Measurements from ENCODE around the gene SELENOV. TPM values are rescaled to one million over a fixed set of nuclear protein-coding genes. Genes with fewer than 3 reads are reported as not detected.
A peak's percentile ranks its signal among the peaks of the same experiment; 100 is the strongest.

The SELENOV gene
- polyA plus RNA-seq, 3 donors, result not detected

- Histone ChIP-seq H3K36me3 (replicated peaks in 1 of 2; ENCODE audit: control insufficient read depth in 1 of 2, insufficient read depth in 2 of 2, low read length in 2 of 2) (peaks cover 13 to 36% of the 10 kb centered on the region in 2 donors), H4K20me1 (ENCODE audit: insufficient read depth, low read length) (no peaks in the 10 kb centered on the region), H2AFZ (ENCODE audit: insufficient read depth, low read depth, low read length, poor library complexity, severe bottlenecking) (peak overlapping the region; percentile 94), H3K9me3 (replicated peaks in 1 of 2; ENCODE audit: control insufficient read depth in 1 of 2, insufficient read depth in 1 of 2, low read length in 2 of 2) (no peaks in the 10 kb centered on the region), H3K4me1 (ENCODE audit: control insufficient read depth in 1 of 2, insufficient read depth in 2 of 2, low read length in 2 of 2) (peaks cover 19% of the 10 kb centered on the region in 2 donors), H3K79me2 (ENCODE audit: insufficient read depth, low read length) (peaks cover 15% of the 10 kb centered on the region), H3K27ac (ENCODE audit: low read depth in 1 of 2, low read length in 2 of 2) (peak overlapping the region; percentile 39 to 85), H3K9ac (ENCODE audit: insufficient read depth, low read length, poor library complexity, severe bottlenecking) (peak overlapping the region; percentile 91), H3K4me3 (replicated peaks in 1 of 3; ENCODE audit: low read depth in 2 of 3, low read length in 3 of 3) (peak overlapping the region; percentile 75 to 93 (median 85)), H3K27me3 (ENCODE audit: control insufficient read depth in 2 of 2, insufficient read depth in 2 of 2, low read length in 2 of 2) (no peaks in the 10 kb centered on the region), H3K4me2 (replicated peaks; ENCODE audit: extremely low read depth, low read length, poor library complexity, severe bottlenecking) (peak overlapping the region; percentile 95)
- Mint-ChIP-seq H3K4me1 (peaks cover 22% of the 10 kb centered on the region), H3K27me3 (ENCODE audit: low read depth in 3 of 3) (peaks cover 0 to 2% (median 0%) of the 10 kb centered on the region in 3 donors), H3K27ac (peak overlapping the region; percentile 87 to 98 (median 95)), H3K36me3 (peaks cover 27 to 42% of the 10 kb centered on the region in 2 donors), H3K9me3 (no peaks in the 10 kb centered on the region), H3K4me3 (peak overlapping the region; percentile 87 to 96)
- no peak for TF ChIP-seq CTCF (IDR thresholded peaks at IDR 0.05)
- peak in 1 of 3 donors; percentile 5 for DNase-seq
- intact Hi-C loops (cut with micrococcal nuclease), result loop anchor here in 1 of 2 donors (5.0 kb wide), 1 partner anchor 52 kb away; the partner anchor contains the start of gene EID2B
- WGBS (ENCODE audit: insufficient coverage), result 55% methylated on average over 2 of the region's 10 CpGs
These were observed 35.0 kb upstream of the SELENOV start for GRCh38 chr19:39479916-39480315.

DNA sequence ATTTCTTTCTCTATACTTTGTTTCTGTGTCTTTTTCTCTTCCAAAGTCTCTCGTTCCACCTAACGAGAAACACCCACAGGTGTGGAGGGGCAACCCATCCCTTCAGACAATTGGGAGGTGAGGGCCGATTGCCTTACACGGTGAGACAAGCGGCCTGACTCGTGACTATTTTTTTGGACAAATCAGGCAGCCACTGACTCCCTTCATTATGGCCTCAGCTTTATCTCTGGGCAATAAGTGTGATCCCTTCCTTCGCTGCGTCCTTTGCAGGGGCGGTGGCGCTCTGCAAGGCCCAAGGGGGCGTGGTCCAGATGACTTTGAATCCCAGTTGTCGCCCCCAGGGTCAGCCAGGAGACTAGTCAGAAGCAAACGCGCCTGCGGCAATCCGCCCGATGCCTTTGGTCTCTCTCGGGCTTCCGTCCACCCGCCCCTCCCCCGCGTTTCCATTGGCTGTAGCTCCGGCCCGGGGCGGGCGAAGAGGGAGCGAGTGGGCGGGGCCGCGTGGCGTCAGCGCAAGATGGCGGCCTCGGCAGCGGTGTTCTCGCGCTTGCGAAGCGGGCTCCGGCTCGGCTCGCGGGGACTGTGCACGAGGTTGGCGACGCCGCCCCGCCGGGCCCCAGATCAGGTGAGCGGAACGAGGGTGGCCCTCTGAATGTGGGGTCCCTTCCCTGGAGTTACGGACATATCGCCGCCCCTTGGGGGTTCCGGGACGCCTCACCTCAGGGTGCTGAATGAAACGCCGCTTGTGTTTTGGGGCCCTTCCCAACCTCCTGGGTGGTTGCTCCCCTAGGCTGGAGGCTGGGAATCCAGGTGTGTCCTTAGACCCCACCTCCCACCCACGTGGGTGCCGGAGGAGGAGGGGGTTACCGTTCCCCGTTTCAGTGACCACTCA, 34.4 kb upstream of the SELENOV start, which contains the start of gene TIMM50:
Gene TIMM50, plus strand, starts transcription at position 502 of the 892 bp plus-strand sequence. Its CDS starts 16 bp downstream, at position 518.
- Mint-ChIP-seq H3K4me1 (peaks cover 22% of the 10 kb centered on the region), H3K36me3 (peaks cover 28 to 42% of the 10 kb centered on the region in 2 donors), H3K27me3 (ENCODE audit: low read depth in 3 of 3) (peaks cover 0 to 2% (median 0%) of the 10 kb centered on the region in 3 donors), H3K9me3 (no peaks in the 10 kb centered on the region), H3K4me3 (peak within 1 kb of the TSS; percentile 87 to 96), H3K27ac (peak within 1 kb of the TSS; percentile 87 to 98 (median 95))
- Histone ChIP-seq H3K27ac (ENCODE audit: low read depth in 1 of 2, low read length in 2 of 2) (peak within 1 kb of the TSS; percentile 41 to 85), H3K9ac (ENCODE audit: insufficient read depth, low read length, poor library complexity, severe bottlenecking) (peak within 1 kb of the TSS; percentile 91), H3K4me2 (replicated peaks; ENCODE audit: extremely low read depth, low read length, poor library complexity, severe bottlenecking) (peak within 1 kb of the TSS; percentile 95), H3K79me2 (ENCODE audit: insufficient read depth, low read length) (peaks cover 15% of the 10 kb centered on the region), H3K36me3 (replicated peaks in 1 of 2; ENCODE audit: control insufficient read depth in 1 of 2, insufficient read depth in 2 of 2, low read length in 2 of 2) (peaks cover 16 to 37% of the 10 kb centered on the region in 2 donors), H3K4me1 (ENCODE audit: control insufficient read depth in 1 of 2, insufficient read depth in 2 of 2, low read length in 2 of 2) (peaks cover 19% of the 10 kb centered on the region in 2 donors), H4K20me1 (ENCODE audit: insufficient read depth, low read length) (no peaks in the 10 kb centered on the region), H3K27me3 (ENCODE audit: control insufficient read depth in 2 of 2, insufficient read depth in 2 of 2, low read length in 2 of 2) (no peaks in the 10 kb centered on the region), H2AFZ (ENCODE audit: insufficient read depth, low read depth, low read length, poor library complexity, severe bottlenecking) (peak within 1 kb of the TSS; percentile 94), H3K4me3 (replicated peaks in 1 of 3; ENCODE audit: low read depth in 2 of 3, low read length in 3 of 3) (peak within 1 kb of the TSS; percentile 75 to 93 (median 85)), H3K9me3 (replicated peaks in 1 of 2; ENCODE audit: control insufficient read depth in 1 of 2, insufficient read depth in 1 of 2, low read length in 2 of 2) (no peaks in the 10 kb centered on the region)
- TF ChIP-seq CTCF (IDR thresholded peaks at IDR 0.05), result no peak
- intact Hi-C loops (cut with micrococcal nuclease), result loop anchor here in 1 of 2 donors (5.0 kb wide), 1 partner anchor 52 kb away; the partner anchor contains the start of gene EID2B
- WGBS (ENCODE audit: insufficient coverage), result 0% methylated on average over 54 of the region's 62 CpGs
- peak; percentile 88 to 92 (median 91) for DNase-seq
